ENCODE data around the gene CRIP3. TPM values are rescaled to one million over a fixed set of nuclear protein-coding genes. Genes with fewer than 3 reads are reported as not detected.

The CRIP3 gene
- total RNA-seq, 1 experiment from 2014 or later = 2.3 TPM

- Mint-ChIP-seq H3K27ac (ENCODE audit: unreplicated experiment) (no peak overlapping the region), H3K9me3 (ENCODE audit: low read depth, unreplicated experiment) (no peaks in the 10 kb centered on the region), H3K4me3 (ENCODE audit: low read depth, unreplicated experiment) (no peak overlapping the region), H3K27me3 (ENCODE audit: unreplicated experiment) (peaks cover 32% of the 10 kb centered on the region), H3K4me1 (ENCODE audit: low read depth, unreplicated experiment) (peaks cover 18% of the 10 kb centered on the region), H3K36me3 (ENCODE audit: insufficient read depth, unreplicated experiment) (peaks cover 9% of the 10 kb centered on the region)
- CTCF ChIA-PET = interaction anchor here (0.6 to 1.7 kb wide), 2 partner anchors 15 to 470 kb away, joined by 3 to 4 read pairs; no protein-coding TSS in a partner anchor
- no peak for DNase-seq
- intact Hi-C loops (cut with micrococcal nuclease; ENCODE audit: unreplicated experiment) = no loop called here
- no TSS peak for BruUV-seq (replicated peaks)
- no peak for TF ChIP-seq CTCF (IDR thresholded peaks at IDR 0.05; ENCODE audit: unreplicated experiment)
Observed at GRCh38 chr6:43311666-43312065, 3.0 kb upstream of the CRIP3 start.

GRCh38 chr6:43310624-43311023 lies 2.0 kb upstream of the CRIP3 start:
- intact Hi-C loops (cut with micrococcal nuclease; ENCODE audit: unreplicated experiment) = no loop called here
- Mint-ChIP-seq H3K4me3 (ENCODE audit: low read depth, unreplicated experiment) (no peak overlapping the region), H3K9me3 (ENCODE audit: low read depth, unreplicated experiment) (no peaks in the 10 kb centered on the region), H3K36me3 (ENCODE audit: insufficient read depth, unreplicated experiment) (peaks cover 9% of the 10 kb centered on the region), H3K27ac (ENCODE audit: unreplicated experiment) (no peak overlapping the region), H3K27me3 (ENCODE audit: unreplicated experiment) (peaks cover 22% of the 10 kb centered on the region), H3K4me1 (ENCODE audit: low read depth, unreplicated experiment) (peaks cover 10% of the 10 kb centered on the region)
- CTCF ChIA-PET = no interaction called here
- TF ChIP-seq CTCF (IDR thresholded peaks at IDR 0.05; ENCODE audit: unreplicated experiment) = no peak
- BruUV-seq (replicated peaks) = no TSS peak
- no peak for DNase-seq

GRCh38 chr6:43310134-43310533 lies 1.5 kb upstream of the CRIP3 start:
- H3K36me3 Mint-ChIP-seq (ENCODE audit: insufficient read depth, unreplicated experiment) = peaks cover 9% of the 10 kb centered on the region
- BruUV-seq (replicated peaks) = no TSS peak
- no peak for DNase-seq
- no peak for TF ChIP-seq CTCF (IDR thresholded peaks at IDR 0.05; ENCODE audit: unreplicated experiment)
- H3K9me3 Mint-ChIP-seq (ENCODE audit: low read depth, unreplicated experiment) = no peaks in the 10 kb centered on the region
- intact Hi-C loops (cut with micrococcal nuclease; ENCODE audit: unreplicated experiment) = no loop called here
- no peak overlapping the region for H3K27ac Mint-ChIP-seq (ENCODE audit: unreplicated experiment)
- H3K27me3 Mint-ChIP-seq (ENCODE audit: unreplicated experiment) = peaks cover 17% of the 10 kb centered on the region
- peaks cover 10% of the 10 kb centered on the region for H3K4me1 Mint-ChIP-seq (ENCODE audit: low read depth, unreplicated experiment)
- CTCF ChIA-PET = no interaction called here
- no peak overlapping the region for H3K4me3 Mint-ChIP-seq (ENCODE audit: low read depth, unreplicated experiment)

GRCh38 chr6:43308990-43309477 lies 408 bp upstream of the CRIP3 start:
- CTCF ChIA-PET = interaction anchor here (0.6 to 2.2 kb wide), 12 partner anchors 11 to 330 kb away, joined by 3 to 38 read pairs (median 6); partner anchors contain the start of genes ABCC10, DNPH1, KLHDC3 and SLC22A7
- no peaks in the 10 kb centered on the region for H3K9me3 Mint-ChIP-seq (ENCODE audit: low read depth, unreplicated experiment)
- H3K36me3 Mint-ChIP-seq (ENCODE audit: insufficient read depth, unreplicated experiment) = peaks cover 9% of the 10 kb centered on the region
- peaks cover 10% of the 10 kb centered on the region for H3K4me1 Mint-ChIP-seq (ENCODE audit: low read depth, unreplicated experiment)
- intact Hi-C loops (cut with micrococcal nuclease; ENCODE audit: unreplicated experiment) = no loop called here
- no peak for TF ChIP-seq CTCF (IDR thresholded peaks at IDR 0.05; ENCODE audit: unreplicated experiment)
- DNase-seq = no peak
- H3K27me3 Mint-ChIP-seq (ENCODE audit: unreplicated experiment) = peaks cover 6% of the 10 kb centered on the region
- no TSS peak for BruUV-seq (replicated peaks)
- peak overlapping the region; percentile 74 for H3K4me3 Mint-ChIP-seq (ENCODE audit: low read depth, unreplicated experiment)
- H3K27ac Mint-ChIP-seq (ENCODE audit: unreplicated experiment) = no peak overlapping the region
